ENCODE data around the gene MYO1E.

DNA sequence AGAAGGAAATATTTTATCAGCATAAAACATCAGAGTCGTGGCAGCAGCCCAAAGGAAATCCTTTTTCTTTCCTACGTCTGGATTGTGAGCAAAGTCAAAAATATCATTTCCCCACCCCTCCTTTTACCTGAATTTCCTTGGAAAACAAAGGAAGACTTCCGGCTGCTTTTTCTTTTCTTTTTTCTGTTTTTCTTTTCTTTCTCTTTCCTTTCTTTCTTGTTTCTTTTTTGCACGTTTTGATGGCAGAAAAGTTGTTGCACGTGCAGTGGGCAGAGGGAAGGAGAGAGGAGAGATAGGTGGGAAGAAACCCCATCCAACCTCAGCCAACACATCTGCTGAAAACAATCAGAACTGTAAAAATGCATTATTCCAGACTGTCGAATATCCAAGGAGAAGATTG, 544 bp upstream of the MYO1E start:
- TF ChIP-seq CTCF (IDR thresholded peaks at IDR 0.05; ENCODE audit: insufficient read depth, low read length, poor library complexity, severe bottlenecking) (no peak), EZH2phosphoT487 (conservative IDR thresholded peaks at IDR 0.05; ENCODE audit: low read length) (no peak)
